DMS153 treated with DMSO at 0.1 percent for 48 hours (cell line): ENCODE measurements around the gene IRF1.

Experiments
- DNase-seq: peaks from one replicate; lab custom pipeline; 2025; ENCODE audit not compliant: unreplicated experiment; lab: John Stamatoyannopoulos, UW

IRF1 gene

DNA sequence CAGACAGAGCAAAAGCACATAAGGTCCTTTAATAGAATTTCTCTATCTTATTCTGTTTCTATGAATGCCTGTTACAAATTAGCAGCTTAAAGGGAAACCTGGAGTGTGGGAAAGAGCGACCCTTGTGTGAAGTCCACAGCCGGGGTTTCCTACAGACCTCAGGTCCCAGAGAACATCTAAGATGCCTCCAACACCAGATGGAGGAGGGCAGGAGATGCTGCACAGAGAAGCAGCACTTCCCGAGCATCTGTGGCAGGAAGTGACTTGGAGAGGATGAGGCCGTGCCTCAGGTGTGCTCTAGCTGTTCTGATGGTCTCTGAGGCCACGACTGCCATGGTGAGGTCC, 26.8 kb downstream of the IRF1 start:
- no peak for DNase-seq

DNA sequence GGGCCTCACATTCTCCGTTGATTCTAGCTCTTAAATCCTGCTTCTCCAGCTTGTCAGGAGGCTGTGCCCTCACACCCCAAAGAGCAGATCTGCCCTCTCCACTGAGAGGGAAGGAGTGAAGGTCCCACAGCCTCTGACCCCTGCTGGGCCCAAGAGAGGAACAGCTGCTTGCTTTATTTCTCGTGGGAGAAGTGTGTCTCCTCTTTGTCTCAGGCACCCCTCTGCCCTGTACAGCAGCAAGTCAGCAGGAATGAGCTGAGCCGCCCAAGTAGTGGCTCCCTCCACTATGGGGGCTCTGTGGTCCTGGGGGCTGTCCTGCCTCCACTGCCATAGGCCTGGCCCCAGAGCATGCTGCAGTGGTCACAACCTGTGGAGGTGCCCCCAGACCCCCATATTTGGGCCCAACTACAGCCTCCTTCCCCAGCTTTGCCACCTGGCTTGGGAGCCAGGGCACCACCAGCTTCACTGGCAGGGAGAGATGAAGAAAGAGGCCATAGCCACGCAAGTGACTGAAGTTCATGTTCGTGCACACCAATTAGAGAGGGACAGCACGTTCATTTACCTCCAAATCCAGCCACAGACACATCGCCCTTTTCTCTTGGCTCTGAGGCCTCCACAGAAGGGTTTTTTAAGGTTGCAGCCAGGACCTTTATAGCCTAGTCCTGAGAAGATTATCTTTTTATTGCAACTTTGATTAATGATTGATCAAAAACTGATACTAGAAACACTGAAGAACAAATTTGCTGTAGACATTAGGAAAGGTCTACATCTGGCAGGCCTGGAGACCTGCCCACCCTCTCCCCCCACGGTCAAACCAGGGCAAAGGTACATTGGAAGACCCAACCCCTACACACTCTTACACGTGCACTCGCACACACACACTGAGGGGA, 27.5 kb downstream of the IRF1 start:
- DNase-seq, result no peak

DNA sequence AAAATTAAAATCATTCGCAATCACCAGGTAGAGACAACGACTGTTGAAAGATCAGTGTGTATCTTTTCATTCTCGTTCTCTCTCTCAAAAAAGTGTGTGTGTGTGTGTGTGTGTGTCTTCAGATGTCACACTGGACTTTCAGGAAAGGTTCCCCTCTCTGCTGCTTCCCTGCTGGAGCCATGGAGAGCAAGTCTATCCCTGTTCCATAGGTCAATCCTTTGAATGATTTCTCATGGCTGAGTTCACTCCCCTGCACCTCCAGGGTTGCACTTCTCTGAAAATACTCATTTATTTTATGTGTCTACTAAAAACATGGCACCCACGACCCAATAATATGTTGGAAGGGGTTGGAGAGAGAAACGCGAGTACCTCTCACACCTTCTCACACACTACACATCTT, 28.2 kb downstream of the IRF1 start:
- DNase-seq, result no peak

DNA sequence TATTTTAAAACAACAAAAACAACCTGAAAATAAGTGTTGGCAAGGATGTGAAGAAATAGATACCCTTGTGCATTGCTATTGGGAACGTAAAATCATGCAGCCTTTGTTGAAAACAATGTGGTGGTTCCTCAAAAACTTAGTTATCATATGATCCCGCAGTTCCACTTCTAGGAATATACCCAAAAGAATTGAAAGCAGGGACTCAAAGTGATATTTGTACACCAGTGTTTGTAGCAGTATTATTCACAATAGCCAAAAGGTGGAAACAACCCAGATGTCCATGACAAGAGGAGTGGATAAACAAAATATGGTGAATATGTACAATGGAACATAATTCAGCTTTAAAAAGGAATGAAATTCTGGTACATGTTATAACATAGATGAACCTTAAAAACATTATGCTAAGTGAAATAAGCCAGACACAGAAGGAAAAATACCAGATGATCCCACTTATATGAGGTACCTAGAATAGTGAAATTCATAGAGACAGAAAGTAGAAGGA, 29.0 kb downstream of the IRF1 start:
- DNase-seq, result no peak

DNA sequence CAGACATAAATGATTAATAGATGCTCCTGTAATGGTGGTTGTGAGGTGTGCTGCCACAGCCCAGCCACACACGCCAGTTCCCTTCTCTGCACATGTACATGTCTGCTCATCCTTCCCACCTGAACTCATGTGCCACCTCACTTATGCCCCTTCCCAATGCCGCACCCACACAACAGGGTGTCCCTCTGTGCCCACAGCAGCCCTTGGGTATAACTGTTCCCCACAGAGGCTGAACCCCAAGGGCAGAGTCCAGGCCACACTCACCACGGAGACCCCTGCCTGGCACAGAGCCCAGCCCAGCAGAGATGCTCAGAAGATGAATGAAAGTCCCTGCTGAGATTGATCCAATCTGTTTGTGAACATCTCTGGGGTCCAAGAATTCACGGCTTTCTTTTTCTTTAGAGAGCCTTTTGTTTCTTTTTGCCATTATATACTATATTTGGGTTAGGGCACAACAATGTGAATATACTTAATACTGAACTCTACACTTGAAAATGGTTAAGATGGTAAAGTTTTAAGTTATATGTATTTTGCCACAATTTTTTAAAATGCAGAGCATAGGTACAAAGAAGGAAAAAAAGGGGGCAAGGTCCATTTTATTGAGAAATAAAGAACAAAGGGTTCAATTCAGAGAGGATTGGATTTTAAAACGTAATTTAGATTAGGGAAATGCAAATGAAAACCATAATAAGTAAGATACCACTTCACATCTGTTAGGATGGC, 29.6 kb downstream of the IRF1 start:
- no peak for DNase-seq

DNA sequence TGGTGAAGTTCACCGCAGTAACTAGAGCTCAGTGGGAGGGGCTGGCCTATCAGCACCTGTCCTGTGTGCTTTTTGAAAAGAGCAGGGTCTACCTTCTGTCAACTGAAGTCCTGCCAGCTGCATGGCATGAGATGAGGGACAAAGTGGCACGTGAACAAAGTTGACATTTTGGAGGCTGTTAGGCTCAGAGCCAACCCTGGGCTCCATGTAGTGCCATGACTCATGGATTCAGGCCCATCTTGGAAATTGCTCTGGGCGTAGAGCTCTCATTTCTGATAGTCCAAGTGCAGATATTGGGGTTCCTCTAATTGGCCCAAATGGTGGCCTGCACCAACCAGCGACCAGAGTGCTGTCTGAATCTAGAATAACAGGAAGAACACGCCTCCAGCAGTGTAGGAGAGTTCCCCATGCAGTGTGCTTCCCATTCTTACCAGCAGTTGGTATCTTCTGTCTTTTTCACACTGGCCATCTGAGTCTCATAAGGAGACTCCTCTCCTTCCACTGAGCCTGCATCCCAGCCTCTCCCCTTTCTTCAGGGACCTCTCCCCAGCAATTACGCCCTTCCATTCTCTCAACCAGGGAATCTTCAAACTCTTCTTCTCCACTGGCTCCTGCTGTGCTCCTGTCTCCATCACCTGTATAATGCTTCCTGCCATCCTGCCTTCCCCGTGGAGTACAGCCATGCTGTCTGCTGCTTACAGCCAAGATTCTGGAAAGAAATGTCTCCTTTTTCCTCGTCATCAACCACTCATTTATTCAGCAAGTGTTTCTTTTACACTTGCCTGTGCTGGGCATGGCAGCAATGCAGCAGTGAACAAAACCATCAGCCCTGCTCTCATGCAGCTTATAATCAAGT, 30.4 kb downstream of the IRF1 start:
- no peak for DNase-seq

DNA sequence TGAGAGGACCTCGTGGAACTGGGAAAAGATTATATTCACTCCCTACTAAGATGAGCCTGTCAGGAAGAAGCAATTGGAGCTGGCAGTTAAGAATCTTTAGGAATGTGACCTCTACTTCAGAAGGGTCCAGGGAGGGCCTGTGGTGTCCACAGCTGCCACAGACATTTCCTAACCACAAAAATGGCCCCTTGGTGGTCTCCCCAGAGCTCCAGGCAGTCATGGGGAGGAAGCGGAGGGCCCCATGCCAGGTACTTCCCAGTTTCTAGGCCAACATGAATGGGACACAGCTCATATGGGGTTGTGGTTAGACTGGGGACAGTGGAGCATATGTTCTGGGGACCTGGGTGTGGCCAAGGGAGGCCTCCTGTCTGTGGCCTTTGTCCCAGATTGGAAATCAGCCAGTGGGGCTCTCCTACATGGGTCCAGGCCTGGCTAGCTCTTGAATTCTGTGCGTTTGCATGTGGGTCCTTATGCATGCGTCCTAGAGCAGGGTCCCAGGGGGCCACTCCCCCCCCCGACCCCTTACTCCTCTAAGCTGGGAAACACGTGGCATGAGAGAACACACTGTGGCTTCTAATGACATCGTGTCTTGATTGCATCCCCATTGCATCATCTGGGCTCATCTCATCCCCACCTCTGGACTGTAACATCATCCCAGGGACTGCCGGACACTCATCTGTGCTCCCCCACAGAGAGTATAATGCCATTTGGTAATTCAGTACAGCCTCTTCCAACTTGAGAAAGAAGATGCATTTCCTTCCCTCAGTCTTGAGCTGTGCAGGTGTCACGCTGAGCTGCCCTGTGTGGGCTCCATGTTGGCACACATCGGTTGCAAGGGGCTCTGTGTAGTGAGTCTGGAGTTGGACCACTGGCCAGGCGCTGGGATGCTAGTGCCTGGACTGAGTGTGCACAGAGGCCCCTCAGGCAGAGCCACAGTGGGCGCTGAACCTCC, 31.3 kb downstream of the IRF1 start:
- DNase-seq, result no peak

DNA sequence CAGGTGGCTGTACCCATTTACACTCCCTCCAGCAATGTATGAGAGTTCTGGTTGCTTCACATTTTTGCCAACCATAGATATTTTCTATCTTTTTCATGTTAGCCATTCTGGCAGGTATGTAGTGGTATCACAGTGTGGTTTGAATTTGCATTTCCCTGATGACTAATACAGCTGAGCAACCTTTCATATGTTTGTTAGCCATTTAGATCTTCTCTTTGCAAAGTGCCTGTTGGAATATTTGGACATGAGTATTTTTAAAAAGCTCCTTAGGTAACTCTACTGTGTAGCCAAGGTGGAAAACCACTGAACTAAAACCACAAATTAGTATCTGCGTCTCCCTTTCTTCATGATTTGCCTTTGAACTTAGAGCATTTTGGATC, 31.9 kb downstream of the IRF1 start:
- no peak for DNase-seq

DNA sequence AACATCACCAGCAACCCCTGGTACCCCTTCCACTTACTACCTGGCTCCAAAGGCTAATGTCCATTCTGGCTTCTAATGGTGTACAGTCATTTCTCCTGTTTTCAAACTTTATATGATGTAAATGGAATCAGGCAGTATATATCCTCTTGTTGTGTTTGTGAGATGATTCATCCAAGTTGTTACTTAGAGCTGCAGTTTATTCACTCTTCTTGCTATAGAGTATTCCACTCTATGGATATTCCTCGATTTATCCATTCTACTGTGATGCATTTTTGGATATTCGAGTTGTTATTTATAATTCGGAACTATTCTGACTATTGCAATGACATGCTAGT, 32.4 kb downstream of the IRF1 start:
- DNase-seq, result no peak

DNA sequence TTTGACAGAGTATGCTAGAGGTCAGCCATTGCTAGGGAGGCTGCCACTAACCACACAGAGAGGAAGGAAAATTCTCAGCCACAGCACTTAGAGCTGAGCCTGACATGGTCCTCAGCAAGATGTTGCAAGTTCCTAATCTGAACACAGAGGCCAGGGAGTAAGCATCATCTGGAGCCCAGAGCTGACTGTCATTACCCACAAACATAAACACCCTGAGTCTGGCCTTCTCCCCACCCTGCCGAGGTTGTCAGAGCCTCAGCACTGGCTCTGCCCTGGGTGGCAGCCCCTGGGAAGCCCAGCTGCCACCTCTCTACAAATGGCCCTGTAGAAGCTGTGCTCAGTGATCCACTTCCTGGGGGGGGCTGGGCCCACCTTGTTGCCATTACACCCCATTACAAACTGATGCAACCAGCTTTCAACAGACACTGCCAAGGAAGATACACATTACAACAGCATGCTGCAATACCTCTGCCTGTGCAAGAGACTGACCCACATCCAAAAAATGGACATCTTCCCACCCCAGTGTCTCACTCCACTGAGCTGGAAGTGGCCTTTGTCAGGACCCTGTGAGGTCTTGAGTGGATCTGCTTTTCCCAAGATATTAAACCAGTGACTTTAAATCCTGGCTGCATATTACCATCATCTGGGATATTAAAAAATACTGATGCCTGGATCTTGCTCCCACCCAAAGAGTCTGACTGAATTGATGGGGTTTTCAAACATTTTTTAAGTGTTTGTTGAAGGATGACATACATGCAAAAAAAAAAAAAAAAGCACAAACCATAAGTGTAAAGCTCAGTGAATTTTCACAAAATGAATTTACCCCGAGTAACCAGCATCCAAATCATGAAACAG, 33.0 kb downstream of the IRF1 start:
- no peak for DNase-seq

DNA sequence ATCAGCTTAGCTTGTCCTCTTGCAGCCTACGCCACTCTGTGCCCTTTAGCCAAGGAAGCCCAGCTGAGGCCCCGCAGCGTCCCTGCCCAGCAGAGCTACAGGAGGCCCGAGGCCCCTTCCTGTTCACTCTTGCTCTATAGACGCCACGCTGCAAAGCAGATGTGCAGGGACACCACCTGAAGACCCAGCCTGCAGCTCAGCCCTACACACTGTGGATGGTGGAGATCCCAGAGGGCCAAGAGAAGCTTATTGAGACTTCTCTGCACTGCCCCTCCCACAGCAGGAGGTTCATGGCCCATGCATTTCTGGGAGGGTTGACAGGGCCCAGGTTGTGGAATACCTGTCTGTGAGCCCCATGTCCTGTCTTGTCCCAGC, 33.6 kb downstream of the IRF1 start:
- DNase-seq, result no peak

DNA sequence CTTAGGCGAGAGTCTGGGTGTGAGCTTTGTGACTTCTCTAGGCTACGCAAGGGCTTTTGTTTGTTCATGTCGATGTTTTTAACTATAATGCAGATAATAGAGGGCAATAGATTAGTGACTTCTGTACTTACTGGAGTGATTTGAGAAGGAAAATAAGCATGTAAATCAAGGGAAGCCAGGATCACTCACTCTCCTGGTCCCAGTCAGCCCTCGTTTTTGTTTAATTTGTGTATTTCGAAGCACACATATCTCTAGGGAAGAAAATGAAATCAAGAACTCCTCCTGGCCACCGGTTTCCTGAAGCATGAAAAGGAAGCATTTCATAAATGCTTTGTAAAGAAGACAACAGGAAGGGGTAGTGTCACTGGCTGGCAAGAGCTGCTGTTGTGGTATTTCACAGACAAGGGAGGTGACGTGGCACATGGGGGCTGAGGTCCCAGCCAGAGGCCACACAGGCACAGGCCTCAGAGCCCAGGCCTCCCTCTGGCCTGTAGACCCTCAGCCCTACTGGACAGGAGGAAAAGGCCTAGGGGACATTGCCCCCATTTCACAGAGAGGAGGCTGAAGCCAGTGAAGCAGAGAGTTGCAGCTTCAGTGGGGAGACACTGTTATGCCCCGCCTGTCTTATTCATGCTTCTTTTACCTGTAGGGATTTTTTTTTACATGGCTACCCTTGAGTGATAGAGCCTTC, 34.1 kb downstream of the IRF1 start:
- DNase-seq, result no peak

DNA sequence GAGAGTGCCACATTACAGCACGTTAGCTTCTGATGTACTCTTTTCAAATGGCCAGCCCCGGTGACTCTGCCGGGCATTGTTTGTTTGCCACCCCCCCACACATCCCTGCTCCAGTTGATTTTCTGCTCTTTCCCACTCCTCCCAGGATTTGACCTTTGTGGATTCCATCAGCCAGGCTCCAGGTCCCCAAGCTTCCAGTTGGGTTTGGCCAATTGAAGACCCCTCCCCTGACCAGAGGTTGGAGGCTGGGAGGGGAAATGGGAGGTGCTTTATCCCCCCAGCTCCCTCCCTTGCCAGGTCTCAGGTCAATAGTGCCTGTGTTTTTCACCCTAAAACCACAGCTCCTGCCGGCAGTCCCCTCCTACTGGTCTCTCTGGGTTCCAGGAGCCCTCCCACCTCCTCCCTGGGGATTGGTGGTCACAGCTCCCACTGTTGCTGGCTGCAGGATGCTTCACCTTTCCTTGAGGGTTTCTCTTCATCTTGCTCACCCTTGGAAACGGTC, 34.9 kb downstream of the IRF1 start:
- DNase-seq, result no peak

DNA sequence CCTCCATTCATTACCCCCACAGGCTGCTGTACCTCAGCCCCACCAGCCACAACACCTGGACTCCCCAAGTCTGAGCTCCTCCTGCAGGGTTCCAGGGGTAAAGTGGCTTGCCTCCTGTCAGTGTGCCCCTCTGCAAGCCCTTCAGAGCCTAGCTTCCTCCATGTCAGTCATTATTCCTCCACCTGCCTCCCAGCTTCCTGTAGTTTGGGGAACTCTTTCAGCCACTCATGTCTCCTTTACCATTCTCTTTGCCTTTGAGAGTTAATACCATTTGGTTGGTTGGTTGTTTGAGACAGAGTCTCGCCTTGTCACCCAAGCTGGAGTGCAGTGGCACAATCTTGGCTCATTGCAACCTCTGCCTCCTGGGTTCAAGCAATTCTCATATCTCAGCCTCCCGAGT, 36.2 kb downstream of the IRF1 start:
- DNase-seq, result no peak

DNA sequence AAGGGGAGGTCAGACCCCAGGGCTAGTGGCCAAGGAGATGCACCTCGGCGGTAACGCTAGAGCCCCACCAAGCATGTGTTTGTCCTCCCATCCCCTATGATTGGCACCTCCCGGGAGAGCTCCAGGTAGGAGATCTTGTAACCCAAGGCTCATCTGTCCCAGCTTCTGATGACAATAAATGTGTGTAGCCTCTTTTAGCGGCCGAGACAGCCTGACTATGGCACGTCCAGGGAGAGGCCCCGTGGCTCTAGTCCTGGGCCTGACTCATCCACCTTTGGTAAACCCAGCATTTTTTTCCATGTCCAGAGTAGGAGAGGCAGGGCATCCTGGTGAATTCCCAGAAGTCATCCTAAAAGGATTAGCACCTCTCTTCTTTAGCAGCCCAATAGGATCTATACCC, 39.2 kb downstream of the IRF1 start:
- no peak for DNase-seq

DNA sequence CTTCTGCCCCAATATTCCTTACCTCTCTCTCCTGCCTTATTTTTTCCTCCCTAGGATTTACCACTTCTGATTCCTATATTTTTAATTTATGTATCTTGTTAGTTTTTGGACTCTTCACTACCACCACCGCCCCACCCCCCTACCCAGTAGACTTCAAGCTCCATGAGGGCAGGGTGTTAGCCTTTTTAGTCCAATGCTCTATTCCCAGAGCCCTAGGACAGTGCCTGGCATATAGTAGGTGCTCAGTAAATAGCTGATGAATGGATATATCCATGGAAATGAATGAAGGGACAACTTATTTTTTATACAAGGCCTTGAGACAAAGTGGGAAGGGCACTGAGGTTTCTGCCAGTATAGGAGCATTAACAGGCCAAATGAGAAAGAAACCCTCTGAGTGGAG, 41.5 kb downstream of the IRF1 start:
- no peak for DNase-seq

DNA sequence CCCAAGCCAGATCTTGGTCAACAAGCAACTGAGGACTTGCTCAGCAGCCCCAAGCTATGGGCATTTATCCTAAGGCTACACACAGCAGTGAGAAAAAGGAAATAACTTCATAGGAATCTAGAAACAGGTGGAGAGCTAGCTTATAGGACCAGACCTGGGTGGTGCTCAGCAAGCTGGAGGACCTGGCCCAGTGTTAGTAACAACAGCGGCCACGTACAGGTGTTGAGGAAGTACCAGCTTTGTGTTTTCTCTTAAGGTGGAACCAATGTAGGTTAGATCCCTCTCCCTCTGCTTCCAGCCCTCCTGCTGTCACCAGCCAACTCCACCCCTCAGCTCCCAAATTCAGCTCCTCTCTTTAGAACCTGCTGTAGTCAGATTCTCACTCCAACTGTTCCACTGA, 43.4 kb downstream of the IRF1 start:
- DNase-seq, result no peak

DNA sequence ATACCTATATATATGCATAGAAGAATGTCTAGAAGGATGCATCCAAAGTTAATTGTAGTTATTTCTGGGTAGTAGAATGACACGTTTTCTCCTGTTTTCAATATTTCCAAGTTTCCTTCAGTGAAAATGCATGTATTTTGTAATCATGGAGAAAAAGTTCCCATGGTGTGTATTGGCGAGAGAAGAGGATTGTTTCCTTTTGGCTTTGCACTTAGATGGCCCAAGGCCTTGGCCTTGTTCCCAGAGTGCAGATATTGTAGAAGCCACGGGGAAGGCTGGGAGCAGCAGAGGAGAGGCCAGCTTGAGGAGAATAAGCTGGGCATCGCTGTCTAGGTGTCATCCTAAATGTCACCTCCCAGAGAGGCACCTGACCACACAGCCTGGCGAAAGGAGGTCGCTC, 44.0 kb downstream of the IRF1 start:
- no peak for DNase-seq

DNA sequence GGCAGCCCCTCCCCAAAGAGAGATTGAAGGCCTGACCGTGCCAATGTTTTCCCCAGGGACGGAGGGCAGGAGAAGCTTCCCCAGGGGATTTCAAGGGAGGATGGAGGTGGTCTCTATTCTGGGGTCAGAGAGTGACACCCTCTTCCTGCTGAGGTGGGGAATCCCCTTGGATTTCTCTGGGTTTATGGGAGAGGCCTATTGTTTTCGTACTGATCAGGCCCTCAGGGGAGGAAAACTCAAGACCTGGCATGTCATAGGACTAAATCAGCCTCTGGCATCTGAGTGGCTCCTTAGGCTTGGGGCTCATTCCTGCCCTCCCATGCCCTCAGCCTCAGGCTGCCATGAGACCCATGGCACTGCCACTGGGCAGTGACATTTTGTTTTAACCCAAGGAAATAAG, 44.6 kb downstream of the IRF1 start:
- DNase-seq, result no peak
